Measurements from ENCODE around the gene PTPA. TPM values are rescaled to one million over a fixed set of nuclear protein-coding genes. Genes with fewer than 3 reads are reported as not detected.

Gene PTPA
- total and polyA plus RNA-seq, 2 donors (not counting 1 experiment from before 2014, with no cell fraction given), result 35.0 to 73.9 TPM

DNA sequence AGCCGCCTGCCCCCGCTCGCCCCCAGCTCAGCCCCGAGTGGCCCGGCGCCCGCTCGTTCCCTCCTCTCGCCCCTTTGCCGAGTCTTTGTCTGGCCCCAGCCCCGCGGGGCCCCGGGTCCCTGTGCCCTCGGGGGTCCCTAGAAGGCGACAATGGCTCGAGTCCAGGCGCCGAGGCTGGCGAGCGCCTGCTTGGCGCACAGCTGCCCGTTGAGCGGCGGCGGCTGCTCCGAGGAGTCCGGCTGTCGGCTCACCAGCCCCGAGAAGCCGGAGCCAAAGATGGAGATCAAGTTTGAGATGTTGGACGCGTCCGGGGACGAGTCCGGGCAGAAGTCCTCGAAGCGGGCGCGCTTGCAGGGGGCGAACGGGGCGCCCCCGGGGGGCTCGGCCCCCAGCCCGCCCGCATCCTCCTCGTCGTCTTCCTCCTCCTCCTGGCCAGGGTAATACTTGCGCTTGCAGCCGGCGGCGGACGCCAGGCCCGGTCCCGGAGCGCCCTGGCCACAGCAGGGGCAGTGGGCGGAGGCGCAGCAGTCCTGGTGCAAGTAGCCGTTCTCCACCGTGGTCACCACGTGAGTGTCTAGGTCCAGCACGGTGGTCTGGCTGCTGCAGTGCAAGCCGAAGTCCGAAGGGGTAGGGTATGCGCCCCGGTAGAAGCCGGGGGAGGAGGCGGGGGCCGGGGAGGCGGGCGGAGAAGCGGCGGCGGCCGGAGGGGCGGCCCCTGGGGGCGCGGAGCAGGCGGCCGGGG is 65.7 kb downstream of the PTPA start:
- WGBS (ENCODE audit: insufficient coverage), result under 1% methylated on average over 80 of the region's 80 CpGs
- H3K4me2 ChIP-seq (replicated peaks; ENCODE audit: low read depth, low read length, poor library complexity, severe bottlenecking), result peak overlapping the region; percentile 100
- H3K27me3 ChIP-seq (replicated peaks in 1 of 4; ENCODE audit: control extremely low read depth in 1 of 4, control insufficient read depth in 3 of 4, insufficient read depth in 4 of 4, low read length in 3 of 4), result peaks cover 0 to 33% (median 18%) of the 10 kb centered on the region in 4 experiments
- H4K20me1 ChIP-seq (ENCODE audit: control insufficient read depth, insufficient read depth, low read length, poor library complexity, severe bottlenecking), result no peaks in the 10 kb centered on the region
- ATAC-seq (ENCODE audit: low read depth) (no peak), DNase-seq (peak; percentile 63)
- ChIA-PET CTCF (interaction anchor here (0.9 to 22.0 kb wide), 7 partner anchors 39 to 448 kb away, joined by 3 to 382 read pairs (median 4); partner anchors contain the start of genes C9orf50 and NTMT1), POLR2A (interaction anchor here (0.5 to 1.3 kb wide), 3 partner anchors 25 to 855 kb away, joined by 3 to 5 read pairs (median 4); no protein-coding TSS in a partner anchor)
- Mint-ChIP-seq H3K4me1 (peaks cover 22% of the 10 kb centered on the region), H3K9me3 (ENCODE audit: insufficient read depth) (no peaks in the 10 kb centered on the region), H3K27ac (peak overlapping the region; percentile 32), H3K27me3 (peaks cover 20% of the 10 kb centered on the region), H3K4me3 (peak overlapping the region; percentile 93)
- peak overlapping the region; percentile 19 to 94 (median 69) for H3K4me3 ChIP-seq (ENCODE audit: control extremely low read depth in 1 of 5, extremely low read depth in 1 of 5, insufficient read depth in 1 of 5, low read depth in 2 of 5, low read length in 4 of 5)
- no peaks in the 10 kb centered on the region for H3K9me3 ChIP-seq (ENCODE audit: control extremely low read depth in 1 of 3, control insufficient read depth in 2 of 3, insufficient read depth in 1 of 3, low read length in 2 of 3)
- H3K36me3 ChIP-seq (replicated peaks in 1 of 2; ENCODE audit: control extremely low read depth in 1 of 2, control insufficient read depth in 1 of 2, extremely low read depth in 1 of 2, insufficient read depth in 2 of 2, low read length in 1 of 2), result no peaks in the 10 kb centered on the region
- no peaks in the 10 kb centered on the region for H3K79me2 ChIP-seq (ENCODE audit: control insufficient read depth, insufficient read depth, low read length)
- H3K4me1 ChIP-seq (ENCODE audit: control insufficient read depth in 2 of 2, insufficient read depth in 2 of 2, low read length in 2 of 2), result peaks cover 22 to 34% of the 10 kb centered on the region in 2 donors
- intact Hi-C loops (cut with micrococcal nuclease), result loop anchor here (1.0 to 10.0 kb wide), 2 partner anchors 208 to 449 kb away; partner anchors contain the start of gene NTMT1
- peak overlapping the region; percentile 72 for H3K9ac ChIP-seq (ENCODE audit: low read length)
- peak overlapping the region; percentile 91 for H2AFZ ChIP-seq (ENCODE audit: insufficient read depth, low read depth, low read length, poor library complexity, severe bottlenecking)
- TF ChIP-seq EZH2 (IDR thresholded peaks at IDR 0.05; ENCODE audit: borderline replicate concordance, insufficient read depth, low read depth, low read length, poor library complexity, severe bottlenecking), result no peak
- TF ChIP-seq, protein P1, sequence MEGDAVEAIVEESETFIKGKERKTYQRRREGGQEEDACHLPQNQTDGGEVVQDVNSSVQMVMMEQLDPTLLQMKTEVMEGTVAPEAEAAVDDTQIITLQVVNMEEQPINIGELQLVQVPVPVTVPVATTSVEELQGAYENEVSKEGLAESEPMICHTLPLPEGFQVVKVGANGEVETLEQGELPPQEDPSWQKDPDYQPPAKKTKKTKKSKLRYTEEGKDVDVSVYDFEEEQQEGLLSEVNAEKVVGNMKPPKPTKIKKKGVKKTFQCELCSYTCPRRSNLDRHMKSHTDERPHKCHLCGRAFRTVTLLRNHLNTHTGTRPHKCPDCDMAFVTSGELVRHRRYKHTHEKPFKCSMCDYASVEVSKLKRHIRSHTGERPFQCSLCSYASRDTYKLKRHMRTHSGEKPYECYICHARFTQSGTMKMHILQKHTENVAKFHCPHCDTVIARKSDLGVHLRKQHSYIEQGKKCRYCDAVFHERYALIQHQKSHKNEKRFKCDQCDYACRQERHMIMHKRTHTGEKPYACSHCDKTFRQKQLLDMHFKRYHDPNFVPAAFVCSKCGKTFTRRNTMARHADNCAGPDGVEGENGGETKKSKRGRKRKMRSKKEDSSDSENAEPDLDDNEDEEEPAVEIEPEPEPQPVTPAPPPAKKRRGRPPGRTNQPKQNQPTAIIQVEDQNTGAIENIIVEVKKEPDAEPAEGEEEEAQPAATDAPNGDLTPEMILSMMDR (IDR thresholded peaks at IDR 0.05), result no peak
- H3K27ac ChIP-seq (ENCODE audit: low read length in 2 of 2), result no peak overlapping the region

DNA sequence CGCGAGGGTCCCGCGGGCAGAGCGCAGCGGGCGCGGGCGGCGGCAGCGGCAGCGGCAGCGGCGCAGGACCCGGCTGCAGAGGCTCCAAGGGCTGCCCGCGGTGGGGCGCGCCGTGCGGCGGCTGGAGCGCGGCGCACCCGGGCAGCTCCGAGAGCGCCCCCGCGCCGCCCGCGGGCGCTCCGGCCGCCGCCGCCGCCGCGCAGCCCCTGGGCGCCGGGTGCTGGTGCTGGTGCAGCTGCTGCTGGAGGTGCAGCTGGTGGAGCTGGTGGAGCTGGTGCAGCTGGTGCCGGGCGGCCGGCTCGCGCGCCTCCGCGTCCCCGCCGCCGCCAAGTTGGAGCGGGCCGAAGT is 66.2 kb downstream of the PTPA start:
- Histone ChIP-seq H3K4me3 (ENCODE audit: control extremely low read depth in 1 of 5, extremely low read depth in 1 of 5, insufficient read depth in 1 of 5, low read depth in 2 of 5, low read length in 4 of 5) (peak overlapping the region in 3 of 5 experiments; percentile 63 to 81 (median 69)), H3K4me1 (ENCODE audit: control insufficient read depth in 2 of 2, insufficient read depth in 2 of 2, low read length in 2 of 2) (peaks cover 22 to 34% of the 10 kb centered on the region in 2 donors), H3K9me3 (ENCODE audit: control extremely low read depth in 1 of 3, control insufficient read depth in 2 of 3, insufficient read depth in 1 of 3, low read length in 2 of 3) (no peaks in the 10 kb centered on the region), H3K79me2 (ENCODE audit: control insufficient read depth, insufficient read depth, low read length) (no peaks in the 10 kb centered on the region), H3K36me3 (replicated peaks in 1 of 2; ENCODE audit: control extremely low read depth in 1 of 2, control insufficient read depth in 1 of 2, extremely low read depth in 1 of 2, insufficient read depth in 2 of 2, low read length in 1 of 2) (no peaks in the 10 kb centered on the region), H3K27me3 (replicated peaks in 1 of 4; ENCODE audit: control extremely low read depth in 1 of 4, control insufficient read depth in 3 of 4, insufficient read depth in 4 of 4, low read length in 3 of 4) (peaks cover 0 to 33% (median 17%) of the 10 kb centered on the region in 4 experiments), H4K20me1 (ENCODE audit: control insufficient read depth, insufficient read depth, low read length, poor library complexity, severe bottlenecking) (no peaks in the 10 kb centered on the region), H3K4me2 (replicated peaks; ENCODE audit: low read depth, low read length, poor library complexity, severe bottlenecking) (peak overlapping the region; percentile 100), H3K27ac (ENCODE audit: low read length in 2 of 2) (no peak overlapping the region), H3K9ac (ENCODE audit: low read length) (peak overlapping the region; percentile 72), H2AFZ (ENCODE audit: insufficient read depth, low read depth, low read length, poor library complexity, severe bottlenecking) (peak overlapping the region; percentile 91)
- POLR2A ChIA-PET, result interaction anchor here (0.5 to 1.3 kb wide), 7 partner anchors 24 to 855 kb away, joined by 3 to 10 read pairs (median 4); no protein-coding TSS in a partner anchor
- Mint-ChIP-seq H3K4me1 (peaks cover 22% of the 10 kb centered on the region), H3K27me3 (peaks cover 18% of the 10 kb centered on the region), H3K27ac (no peak overlapping the region), H3K4me3 (peak overlapping the region; percentile 91), H3K9me3 (ENCODE audit: insufficient read depth) (no peaks in the 10 kb centered on the region)
- intact Hi-C loops (cut with micrococcal nuclease), result loop anchor here (10.0 kb wide), 1 partner anchor 207 kb away; no protein-coding TSS in a partner anchor
- WGBS (ENCODE audit: insufficient coverage), result under 1% methylated on average over 56 of the region's 56 CpGs
- CTCF ChIA-PET, result interaction anchor here (0.9 to 22.0 kb wide), 8 partner anchors 10 to 447 kb away, joined by 3 to 382 read pairs (median 4); partner anchors contain the start of gene C9orf50
- peak; percentile 13 for ATAC-seq (ENCODE audit: low read depth)
- DNase-seq, result no peak
- TF ChIP-seq, protein P1 (IDR thresholded peaks at IDR 0.05), result no peak
- no peak for TF ChIP-seq EZH2 (IDR thresholded peaks at IDR 0.05; ENCODE audit: borderline replicate concordance, insufficient read depth, low read depth, low read length, poor library complexity, severe bottlenecking)
